ENCODE results near the gene POC1B. TPM values are rescaled to one million over a fixed set of nuclear protein-coding genes. Genes with fewer than 3 reads are reported as not detected.

Gene POC1B
- total RNA-seq, 1 donor from 2014 or later = 14.9 TPM

DNA sequence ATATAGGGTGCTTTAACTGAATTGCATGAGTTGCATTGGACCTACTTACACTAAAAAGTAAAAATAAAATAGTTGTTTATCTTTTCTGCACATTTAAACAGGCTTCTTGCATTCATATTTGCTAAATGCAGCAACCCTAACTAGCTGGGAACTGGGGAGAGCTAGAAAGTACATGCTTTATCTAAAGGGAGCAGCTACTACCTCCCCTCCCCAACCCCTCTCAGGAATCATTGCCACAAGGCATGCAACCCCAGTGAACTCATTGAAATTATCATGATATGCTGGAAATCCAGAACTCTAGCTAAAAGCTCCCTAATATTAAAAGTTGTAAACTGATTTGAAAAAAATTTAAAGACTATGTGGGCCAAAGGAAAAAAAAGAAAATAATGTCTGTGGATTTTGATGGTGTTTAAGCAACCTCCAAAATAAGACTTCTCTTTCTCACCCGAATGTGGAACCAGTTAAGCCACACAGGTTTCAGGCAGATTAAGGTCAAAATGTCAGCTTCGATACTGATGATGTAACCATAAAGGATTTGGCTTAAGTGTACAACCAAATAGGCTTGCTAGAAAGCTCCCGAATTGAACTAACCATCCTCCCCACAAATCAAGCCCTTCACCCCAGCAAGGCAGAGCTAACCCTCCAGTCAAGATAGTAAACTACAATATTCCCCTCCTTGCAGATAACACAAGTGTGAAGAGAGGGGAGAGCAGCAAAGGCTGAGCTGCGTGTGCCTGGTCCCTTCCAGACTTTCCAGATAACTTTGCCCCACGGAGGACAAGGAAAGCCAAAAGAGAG, 13.8 kb upstream of the POC1B start:
- TF ChIP-seq, protein P1, sequence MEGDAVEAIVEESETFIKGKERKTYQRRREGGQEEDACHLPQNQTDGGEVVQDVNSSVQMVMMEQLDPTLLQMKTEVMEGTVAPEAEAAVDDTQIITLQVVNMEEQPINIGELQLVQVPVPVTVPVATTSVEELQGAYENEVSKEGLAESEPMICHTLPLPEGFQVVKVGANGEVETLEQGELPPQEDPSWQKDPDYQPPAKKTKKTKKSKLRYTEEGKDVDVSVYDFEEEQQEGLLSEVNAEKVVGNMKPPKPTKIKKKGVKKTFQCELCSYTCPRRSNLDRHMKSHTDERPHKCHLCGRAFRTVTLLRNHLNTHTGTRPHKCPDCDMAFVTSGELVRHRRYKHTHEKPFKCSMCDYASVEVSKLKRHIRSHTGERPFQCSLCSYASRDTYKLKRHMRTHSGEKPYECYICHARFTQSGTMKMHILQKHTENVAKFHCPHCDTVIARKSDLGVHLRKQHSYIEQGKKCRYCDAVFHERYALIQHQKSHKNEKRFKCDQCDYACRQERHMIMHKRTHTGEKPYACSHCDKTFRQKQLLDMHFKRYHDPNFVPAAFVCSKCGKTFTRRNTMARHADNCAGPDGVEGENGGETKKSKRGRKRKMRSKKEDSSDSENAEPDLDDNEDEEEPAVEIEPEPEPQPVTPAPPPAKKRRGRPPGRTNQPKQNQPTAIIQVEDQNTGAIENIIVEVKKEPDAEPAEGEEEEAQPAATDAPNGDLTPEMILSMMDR (conservative IDR thresholded peaks at IDR 0.05; ENCODE audit: low read depth, low read length) = no peak
- DNase-seq (ENCODE audit: low read depth) = no peak
- H3K4me3 ChIP-seq (ENCODE audit: low read depth, low read length) = no peak overlapping the region

DNA sequence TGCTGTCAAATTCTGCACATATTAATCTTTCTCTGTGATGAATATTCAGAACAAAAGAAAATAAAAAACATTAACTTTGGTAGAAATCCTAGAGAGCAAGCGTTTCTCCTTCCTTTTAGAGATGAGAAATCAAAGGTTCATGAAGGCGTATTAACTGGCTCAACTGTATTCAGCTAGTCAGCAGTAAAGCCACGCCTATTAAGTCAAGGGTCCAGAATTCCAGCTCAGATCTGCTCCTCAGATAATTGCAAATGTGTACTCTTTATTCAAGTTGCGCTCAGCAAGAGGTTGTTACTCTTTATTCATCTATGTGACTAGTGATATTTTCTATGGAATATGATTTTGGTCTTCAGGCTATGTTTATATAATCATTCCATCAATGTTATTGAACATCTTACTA, 13.1 kb upstream of the POC1B start:
- no peak overlapping the region for H3K4me3 ChIP-seq (ENCODE audit: low read depth, low read length)
- TF ChIP-seq, protein P1 (conservative IDR thresholded peaks at IDR 0.05; ENCODE audit: low read depth, low read length) = no peak
- DNase-seq (ENCODE audit: low read depth) = no peak

DNA sequence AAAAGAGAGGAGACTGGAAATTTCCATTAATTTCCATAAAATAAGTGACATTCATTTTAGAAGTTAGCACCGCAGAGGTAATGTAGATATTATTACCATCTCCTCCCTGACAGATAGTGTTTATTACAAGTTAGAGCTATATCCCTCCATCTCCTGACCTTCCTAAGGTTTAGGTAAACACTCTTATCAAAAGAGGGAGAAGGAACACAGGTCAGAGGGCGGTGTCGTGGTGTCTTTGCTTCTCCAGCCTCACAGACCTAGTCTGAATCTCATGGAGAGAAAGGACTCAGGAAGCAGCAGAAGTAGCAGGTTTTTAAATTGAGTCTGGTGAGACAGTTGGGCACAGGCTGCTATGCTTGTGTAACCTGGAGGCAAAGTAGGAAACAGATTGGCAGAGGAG, 11.5 kb upstream of the POC1B start:
- TF ChIP-seq, protein P1 (conservative IDR thresholded peaks at IDR 0.05; ENCODE audit: low read depth, low read length) = no peak
- DNase-seq (ENCODE audit: low read depth) = no peak
- no peak overlapping the region for H3K4me3 ChIP-seq (ENCODE audit: low read depth, low read length)

DNA sequence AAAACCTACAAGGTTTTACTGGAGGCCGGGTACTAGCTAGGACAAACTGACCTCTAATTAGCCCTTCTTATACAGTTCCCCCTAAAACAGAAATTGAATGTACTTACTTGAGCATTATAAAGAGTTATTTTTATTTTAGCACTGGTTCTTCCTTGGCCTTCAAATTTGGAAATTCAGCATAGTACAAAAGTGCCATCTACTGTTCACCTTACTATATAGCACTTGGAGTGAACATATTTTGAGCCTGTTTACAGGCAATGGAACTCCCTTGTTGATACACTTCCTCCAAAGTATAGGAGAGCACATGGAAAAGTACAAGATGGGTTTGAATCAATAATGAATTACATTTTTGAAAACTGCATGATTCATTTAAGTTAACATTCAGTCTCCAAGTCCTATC, 3.9 kb upstream of the POC1B start:
- no peak for DNase-seq (ENCODE audit: low read depth)
- TF ChIP-seq, protein P1 (conservative IDR thresholded peaks at IDR 0.05; ENCODE audit: low read depth, low read length) = peak; percentile 77
- H3K4me3 ChIP-seq (ENCODE audit: low read depth, low read length) = no peak overlapping the region

DNA sequence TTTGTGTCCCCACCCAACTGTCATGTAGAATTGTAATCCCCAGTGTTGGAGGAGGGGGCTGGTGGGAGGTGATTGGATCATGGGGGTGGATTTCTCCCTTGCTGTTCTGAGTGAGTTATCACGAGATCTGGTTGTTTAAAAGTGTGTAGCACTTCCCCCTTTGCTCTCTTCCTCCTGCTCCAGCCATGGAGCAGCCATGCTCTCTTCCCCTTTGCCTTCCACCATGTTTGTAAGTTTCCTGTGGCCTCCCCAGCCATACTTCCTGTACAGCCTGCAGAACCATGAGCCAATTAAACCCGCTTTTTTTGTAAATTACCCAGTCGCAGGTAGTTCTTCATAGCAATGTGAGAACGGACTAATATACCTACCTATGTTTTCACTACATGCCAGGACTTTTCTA, 2.6 kb upstream of the POC1B start:
- TF ChIP-seq, protein P1 (conservative IDR thresholded peaks at IDR 0.05; ENCODE audit: low read depth, low read length) = no peak
- DNase-seq (ENCODE audit: low read depth) = no peak
- H3K4me3 ChIP-seq (ENCODE audit: low read depth, low read length) = no peak overlapping the region

DNA sequence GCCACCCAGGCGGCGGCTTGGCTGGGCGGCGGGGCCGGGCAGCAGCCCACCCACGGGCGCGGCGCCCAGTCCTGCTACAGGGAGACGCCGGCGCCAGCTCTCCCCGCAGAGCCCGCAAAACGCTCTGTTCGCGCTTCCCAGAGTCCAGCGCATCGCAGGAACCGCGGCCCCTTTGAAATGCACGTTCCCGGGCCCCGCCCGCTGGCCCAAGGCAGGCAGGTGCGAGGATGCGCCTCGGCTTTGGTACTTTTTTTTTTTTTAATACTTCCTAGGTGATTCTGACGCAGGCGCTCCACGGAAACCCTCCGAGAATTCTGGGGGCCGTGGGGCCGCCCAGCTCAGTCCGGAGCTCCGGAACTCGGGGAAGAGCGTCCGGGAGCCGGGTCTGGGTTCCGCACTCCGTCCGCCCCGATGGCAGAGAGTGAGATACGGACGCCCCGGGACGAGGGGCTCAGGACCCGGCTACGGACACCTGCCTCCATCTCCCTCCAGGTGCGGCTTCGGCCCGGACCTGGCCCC, 483 bp downstream of the POC1B start:
- DNase-seq (ENCODE audit: low read depth) = no peak
- H3K4me3 ChIP-seq (ENCODE audit: low read depth, low read length) = peak overlapping the region; percentile 94
- TF ChIP-seq, protein P1 (conservative IDR thresholded peaks at IDR 0.05; ENCODE audit: low read depth, low read length) = no peak

Measured in epithelial cell of proximal tubule (primary cell).